ENCODE measurements around the gene RFPL1.

RFPL1 gene

DNA sequence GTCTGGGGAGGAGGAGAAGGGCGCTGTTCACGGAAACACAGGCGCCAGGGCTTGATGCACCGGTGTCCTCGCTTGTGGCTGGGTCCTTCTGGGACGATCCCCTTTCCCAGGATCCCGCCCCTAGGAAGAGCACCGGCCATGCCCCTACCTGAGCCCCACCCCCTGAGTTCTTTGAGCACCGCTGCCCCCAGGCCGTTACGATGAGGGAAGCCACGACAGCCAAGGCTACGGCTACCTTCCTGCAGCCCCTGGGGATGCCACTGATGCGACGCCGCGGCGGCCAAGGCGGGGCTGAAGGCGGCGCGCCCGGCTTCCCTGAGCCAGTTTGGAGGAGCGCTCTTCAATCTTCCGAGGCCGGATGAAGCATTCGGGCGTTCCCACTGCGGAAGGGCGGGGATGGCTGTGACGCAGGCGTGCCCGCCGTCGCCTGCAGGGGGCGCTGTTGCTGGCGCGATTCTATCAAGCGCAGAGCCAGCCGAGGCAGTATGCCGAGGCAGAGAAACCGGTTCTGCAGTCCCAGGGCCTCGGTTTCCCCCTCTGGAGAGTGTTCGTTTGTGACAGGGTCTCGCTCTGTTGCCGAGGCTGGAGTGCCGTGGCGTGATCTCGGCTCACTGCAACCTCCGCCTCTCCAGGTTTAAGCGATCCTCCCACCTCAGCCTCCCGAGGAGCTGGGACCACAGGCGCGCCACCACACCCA, 31.9 kb downstream of the RFPL1 start:
- no peak for TF ChIP-seq ZFX (IDR thresholded peaks at IDR 0.05)
- TF ChIP-seq, protein P1, sequence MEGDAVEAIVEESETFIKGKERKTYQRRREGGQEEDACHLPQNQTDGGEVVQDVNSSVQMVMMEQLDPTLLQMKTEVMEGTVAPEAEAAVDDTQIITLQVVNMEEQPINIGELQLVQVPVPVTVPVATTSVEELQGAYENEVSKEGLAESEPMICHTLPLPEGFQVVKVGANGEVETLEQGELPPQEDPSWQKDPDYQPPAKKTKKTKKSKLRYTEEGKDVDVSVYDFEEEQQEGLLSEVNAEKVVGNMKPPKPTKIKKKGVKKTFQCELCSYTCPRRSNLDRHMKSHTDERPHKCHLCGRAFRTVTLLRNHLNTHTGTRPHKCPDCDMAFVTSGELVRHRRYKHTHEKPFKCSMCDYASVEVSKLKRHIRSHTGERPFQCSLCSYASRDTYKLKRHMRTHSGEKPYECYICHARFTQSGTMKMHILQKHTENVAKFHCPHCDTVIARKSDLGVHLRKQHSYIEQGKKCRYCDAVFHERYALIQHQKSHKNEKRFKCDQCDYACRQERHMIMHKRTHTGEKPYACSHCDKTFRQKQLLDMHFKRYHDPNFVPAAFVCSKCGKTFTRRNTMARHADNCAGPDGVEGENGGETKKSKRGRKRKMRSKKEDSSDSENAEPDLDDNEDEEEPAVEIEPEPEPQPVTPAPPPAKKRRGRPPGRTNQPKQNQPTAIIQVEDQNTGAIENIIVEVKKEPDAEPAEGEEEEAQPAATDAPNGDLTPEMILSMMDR (conservative IDR thresholded peaks at IDR 0.05) = peak; percentile 99

DNA sequence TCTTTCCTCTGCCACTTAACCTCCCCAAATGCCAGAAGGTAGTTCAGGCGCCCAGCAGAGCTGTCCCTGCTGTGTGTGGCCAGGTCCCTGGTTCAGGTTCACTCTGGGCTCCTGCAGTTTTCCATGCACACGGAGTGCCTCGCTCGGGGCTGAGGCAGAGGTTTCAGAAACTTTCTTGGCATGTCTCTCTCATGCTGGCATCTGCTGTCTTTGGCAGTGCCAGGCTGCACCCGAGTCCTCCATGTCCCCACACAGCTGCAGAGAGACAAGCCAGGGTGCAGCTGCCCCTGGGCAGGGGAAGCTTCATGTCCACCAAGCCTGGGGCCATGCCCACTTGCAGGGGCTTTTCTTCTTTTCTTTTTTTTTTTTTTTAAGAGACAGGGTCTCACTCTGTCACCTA, 34.6 kb downstream of the RFPL1 start:
- TF ChIP-seq, protein P1 (conservative IDR thresholded peaks at IDR 0.05) = no peak
- TF ChIP-seq ZFX (IDR thresholded peaks at IDR 0.05) = no peak
- H3K27ac ChIP-seq = no peak overlapping the region

More for the DNA sequence above, 31.9 kb downstream of the RFPL1 start:
- H3K27ac ChIP-seq = no peak overlapping the region

DNA sequence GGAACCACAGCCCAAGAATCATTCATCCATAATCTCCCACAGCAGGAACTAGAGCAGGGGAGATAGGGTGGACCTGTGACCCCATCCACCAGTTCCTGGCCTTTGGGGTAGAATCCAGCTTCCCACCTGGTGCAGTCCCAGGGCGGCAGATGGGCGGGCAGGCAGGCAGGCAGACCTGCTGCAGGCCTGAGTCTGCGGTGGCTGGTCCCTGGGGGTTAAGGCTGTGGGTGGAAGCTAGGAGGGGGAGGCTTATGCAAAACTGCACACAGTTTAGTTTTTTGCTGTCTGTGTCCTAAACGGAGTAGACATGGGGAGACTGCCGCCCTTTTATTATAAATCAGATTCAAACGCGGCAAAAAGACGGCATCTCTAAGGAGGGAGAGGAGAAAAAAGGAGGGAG, 37.2 kb downstream of the RFPL1 start:
- H3K27ac ChIP-seq = no peak overlapping the region
- TF ChIP-seq, protein P1 (conservative IDR thresholded peaks at IDR 0.05) = no peak
- TF ChIP-seq ZFX (IDR thresholded peaks at IDR 0.05) = no peak

DNA sequence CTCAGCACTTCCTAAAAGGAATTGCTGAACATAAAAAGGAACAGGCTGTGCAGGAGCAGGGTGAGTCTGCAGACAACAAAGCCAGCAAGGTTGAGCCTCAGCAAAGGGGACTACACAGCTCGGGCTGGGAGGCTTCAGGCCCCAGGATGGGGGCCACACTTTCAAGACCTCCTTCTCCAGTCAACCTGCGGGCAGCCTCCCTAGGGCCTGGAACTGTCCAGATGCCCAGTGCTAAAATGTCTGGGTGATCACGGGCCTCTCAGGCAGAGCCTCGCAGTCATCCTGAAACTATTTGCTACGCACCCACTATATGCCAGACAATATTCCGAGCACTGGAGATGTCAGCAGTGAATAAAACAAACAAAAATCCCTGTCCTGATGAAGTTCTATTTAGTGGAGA, 37.7 kb downstream of the RFPL1 start:
- TF ChIP-seq, protein P1 (conservative IDR thresholded peaks at IDR 0.05) = no peak
- no peak for TF ChIP-seq ZFX (IDR thresholded peaks at IDR 0.05)
- H3K27ac ChIP-seq = no peak overlapping the region

DNA sequence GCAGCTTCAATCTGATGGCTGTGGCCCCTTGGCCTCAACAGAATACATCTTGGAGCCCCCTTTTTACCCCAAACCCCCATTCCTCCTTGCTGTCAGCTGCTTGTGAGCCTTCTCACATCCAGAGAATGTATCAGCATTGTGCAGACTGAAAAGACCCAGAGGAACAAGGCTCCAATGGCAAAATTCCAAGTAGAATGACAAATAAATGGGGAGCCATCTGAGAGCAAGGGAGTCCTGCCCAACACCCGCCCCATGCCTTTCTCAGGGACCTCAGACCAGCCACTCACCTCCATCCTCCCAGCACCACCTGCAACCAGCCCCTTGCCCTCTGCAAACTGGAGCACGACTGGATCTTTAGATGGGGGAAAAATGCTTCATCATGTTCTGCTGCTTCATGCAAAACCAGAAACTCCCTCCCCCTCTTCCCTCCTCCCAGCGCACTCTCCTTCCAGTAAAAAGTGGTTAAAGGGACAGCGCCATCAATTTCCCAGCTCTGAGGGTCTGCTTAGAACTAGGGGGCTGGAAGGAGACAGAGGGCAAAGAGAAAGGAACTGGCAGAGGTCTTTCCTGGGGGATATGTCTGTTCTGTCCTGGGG, 39.4 kb downstream of the RFPL1 start:
- no peak overlapping the region for H3K27ac ChIP-seq
- no peak for TF ChIP-seq ZFX (IDR thresholded peaks at IDR 0.05)
- TF ChIP-seq, protein P1 (conservative IDR thresholded peaks at IDR 0.05) = no peak

GRCh38 chr22:29478326-29479276, 40.2 kb downstream of the RFPL1 start:
- H3K27ac ChIP-seq = no peak overlapping the region
- TF ChIP-seq, protein P1 (conservative IDR thresholded peaks at IDR 0.05) = no peak
- TF ChIP-seq ZFX (IDR thresholded peaks at IDR 0.05) = no peak

Measured in C4-2B (cell line).